ENCODE data around the gene EDN1.

The EDN1 gene

GRCh38 chr6:12269110-12269509 is 21.1 kb upstream of the EDN1 start:
- no peak for DNase-seq (ENCODE audit: low read depth in 2 of 2, low spot score in 1 of 2)

- no peak for DNase-seq (ENCODE audit: low read depth in 2 of 2, low spot score in 1 of 2)
These were observed 19.5 kb upstream of the EDN1 start for GRCh38 chr6:12270551-12271230.

DNA sequence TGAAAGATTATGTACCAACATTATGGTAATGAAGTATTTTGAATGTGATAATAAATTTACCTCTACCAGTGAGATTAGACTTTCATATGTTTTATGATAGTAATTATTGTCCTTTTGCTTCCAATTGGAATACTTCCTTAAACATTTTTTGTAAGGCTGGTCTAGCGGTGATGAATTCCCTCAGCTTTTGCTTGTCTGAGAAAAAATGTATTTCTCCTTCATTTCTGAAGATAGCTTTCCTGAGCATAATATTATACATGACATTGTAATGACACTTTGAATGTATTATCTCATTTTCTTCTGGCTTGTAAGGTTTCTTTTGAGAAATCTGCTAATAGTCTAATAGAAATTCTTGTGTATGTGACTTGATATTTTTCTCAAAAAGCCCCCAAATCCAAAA is 18.6 kb upstream of the EDN1 start:
- DNase-seq (ENCODE audit: low read depth in 2 of 2, low spot score in 1 of 2) = no peak

GRCh38 chr6:12271997-12272396 is 18.2 kb upstream of the EDN1 start:
- DNase-seq (ENCODE audit: low read depth in 2 of 2, low spot score in 1 of 2) = no peak

DNA sequence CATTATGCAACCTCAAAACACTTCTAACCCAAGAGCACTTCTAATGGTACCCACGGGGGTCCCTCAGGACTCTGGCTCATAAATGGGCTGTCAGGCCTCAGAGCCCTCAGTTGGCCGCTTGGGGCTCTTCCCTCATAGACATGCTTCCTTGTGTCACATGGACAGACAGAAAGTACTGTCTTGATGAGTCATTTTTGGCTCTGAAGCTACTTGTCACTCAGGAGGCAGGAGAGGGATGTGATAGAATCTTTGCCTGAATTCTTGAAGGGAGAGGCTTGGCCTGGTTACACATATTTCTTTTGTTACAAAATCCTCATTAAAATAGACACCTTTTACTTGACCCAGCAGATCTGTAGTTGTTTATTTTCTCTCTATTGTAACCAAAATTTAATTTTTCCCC is 15.1 kb upstream of the EDN1 start:
- DNase-seq (ENCODE audit: low read depth in 2 of 2, low spot score in 1 of 2) = no peak

GRCh38 chr6:12276930-12277315 is 13.2 kb upstream of the EDN1 start:
- DNase-seq (ENCODE audit: low read depth in 2 of 2, low spot score in 1 of 2) = no peak

DNA sequence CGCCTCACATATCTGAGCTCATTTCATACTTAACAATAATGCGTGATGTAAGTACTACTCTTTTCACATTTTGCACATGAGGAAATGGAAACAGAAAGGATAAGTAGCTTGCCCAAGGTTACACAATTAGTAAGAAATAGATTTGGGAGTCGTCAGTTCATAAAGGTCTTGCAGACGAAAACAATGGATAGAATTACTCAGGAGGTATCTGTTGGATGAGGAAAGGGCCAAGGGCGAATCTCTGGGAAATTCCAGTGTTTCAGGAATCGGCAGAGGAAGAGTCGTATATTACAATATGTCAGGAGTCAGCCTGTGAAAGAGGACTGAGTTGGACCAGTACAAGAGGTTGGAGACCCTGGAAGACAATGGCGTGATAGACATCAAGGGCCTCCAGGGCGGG is 12.8 kb upstream of the EDN1 start:
- DNase-seq (ENCODE audit: low read depth in 2 of 2, low spot score in 1 of 2) = no peak

- DNase-seq (ENCODE audit: low read depth in 2 of 2, low spot score in 1 of 2) = no peak
These were observed 11.2 kb upstream of the EDN1 start for GRCh38 chr6:12278915-12279314.

DNA sequence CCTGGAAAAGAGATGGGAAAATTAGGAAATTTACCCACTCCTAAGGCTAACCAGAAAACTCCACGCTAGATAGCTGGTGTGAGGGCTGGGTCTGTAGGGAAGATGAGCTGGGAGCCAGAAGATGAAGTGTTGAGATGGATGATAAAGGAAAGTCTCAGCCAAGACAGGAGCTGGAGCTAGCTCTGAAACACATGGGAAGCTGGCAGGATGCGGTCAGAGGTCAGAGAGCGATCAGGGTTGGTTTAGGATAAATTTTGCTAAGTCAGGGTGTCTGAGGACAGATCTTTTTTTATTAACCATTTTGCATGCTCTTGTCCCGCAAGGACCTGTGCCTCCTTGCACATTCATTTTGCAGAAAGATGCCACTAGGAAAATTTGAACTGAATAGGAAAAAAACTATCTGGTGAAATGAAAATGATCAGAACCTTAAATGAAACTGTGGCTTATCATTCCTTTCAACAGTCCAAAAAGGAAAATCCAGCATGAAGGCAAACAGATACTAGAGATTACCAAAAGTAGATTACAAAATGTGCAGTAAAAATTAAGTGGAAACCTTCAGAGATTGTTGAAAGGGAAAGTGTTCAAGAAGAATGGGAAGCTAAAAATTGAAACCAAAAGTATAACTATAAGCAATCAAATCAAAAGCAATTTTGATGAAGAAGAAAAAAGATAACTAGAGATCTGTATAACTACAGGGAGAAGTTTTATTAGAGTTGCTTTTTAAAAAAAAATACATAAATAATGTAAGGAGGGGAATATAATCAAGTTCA is 10.7 kb upstream of the EDN1 start:
- no peak for DNase-seq (ENCODE audit: low read depth in 2 of 2, low spot score in 1 of 2)

DNA sequence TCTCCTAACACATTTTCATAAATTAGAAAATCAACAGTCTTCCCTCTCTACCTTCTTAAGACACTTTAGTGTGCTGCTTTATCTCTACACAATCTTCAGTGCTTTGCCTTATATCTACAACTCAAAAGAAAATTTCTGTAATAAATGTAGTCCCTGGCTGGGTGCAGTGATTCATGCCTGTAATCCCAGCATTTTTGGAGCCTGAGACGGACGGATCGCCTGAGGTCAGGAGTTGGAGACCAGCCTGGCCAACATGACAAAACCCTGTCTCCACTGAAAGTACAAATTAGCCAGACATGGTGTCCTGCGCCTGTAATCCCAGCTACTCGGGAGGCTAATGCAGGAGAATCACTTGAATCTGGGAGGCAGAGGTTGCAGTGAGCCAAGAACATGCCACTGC is 9.7 kb upstream of the EDN1 start:
- no peak for DNase-seq (ENCODE audit: low read depth in 2 of 2, low spot score in 1 of 2)

DNA sequence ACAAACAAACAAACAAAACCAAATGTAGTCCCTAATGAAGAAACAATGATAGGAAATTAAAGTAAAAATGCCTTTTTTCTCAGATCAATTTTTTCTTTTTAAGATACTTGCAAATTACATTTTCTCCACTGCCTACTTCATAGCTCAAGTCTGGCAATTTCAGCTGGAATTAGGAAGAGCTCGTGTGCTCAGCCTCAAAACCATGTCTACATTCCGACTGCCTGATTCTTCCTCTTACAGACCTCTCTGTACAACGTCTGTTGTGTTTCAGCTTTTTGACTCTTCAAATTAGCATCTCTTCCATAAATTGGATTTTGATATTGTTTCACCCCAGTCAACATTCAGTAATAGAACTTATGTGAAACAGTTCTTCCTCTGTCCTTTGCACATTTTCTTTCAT is 9.3 kb upstream of the EDN1 start:
- no peak for DNase-seq (ENCODE audit: low read depth in 2 of 2, low spot score in 1 of 2)

DNA sequence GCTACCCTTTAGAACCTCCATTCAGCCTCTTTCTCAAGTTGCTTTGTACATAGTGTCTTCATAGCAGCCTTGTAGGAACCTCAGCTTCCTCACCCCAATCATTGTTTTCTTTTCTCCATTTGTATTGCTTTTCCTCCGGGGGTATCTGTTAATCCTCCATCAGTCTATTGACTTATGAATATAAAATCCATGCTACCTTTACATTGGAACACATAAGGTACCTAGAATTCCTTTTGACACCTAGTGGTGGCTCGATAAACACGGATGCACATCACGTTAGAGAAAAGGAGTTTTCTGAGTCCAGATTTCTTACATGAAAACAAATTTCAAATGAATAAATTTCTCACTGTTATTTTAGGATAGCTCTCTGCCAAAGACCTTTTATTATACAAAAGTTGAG is 6.3 kb upstream of the EDN1 start:
- DNase-seq (ENCODE audit: low read depth in 2 of 2, low spot score in 1 of 2) = no peak

- no peak for DNase-seq (ENCODE audit: low read depth in 2 of 2, low spot score in 1 of 2)
These were observed 3.6 kb upstream of the EDN1 start for GRCh38 chr6:12286373-12287110.

- DNase-seq (ENCODE audit: low read depth in 2 of 2, low spot score in 1 of 2) = no peak
These were observed 1.9 kb upstream of the EDN1 start for GRCh38 chr6:12288211-12288618.

DNA sequence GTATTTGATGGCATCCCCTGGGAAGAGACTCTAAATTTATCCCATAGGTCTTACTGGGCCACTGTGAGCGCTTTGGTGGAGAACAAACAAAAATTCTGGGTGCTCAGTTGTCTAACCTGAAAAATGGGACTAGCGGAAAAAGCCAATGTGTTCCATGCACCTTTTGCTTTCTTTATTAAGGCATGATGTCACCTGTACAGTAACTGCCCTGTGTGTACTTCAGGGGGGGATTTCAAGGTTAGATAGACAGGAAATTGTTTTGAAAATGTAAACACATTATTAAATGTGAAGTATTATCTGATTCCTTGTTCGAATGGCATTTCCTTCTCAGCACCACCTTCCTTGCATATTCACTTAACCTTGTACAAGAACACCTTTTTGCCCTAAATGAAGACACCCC is 1.2 kb upstream of the EDN1 start:
- DNase-seq (ENCODE audit: low read depth in 2 of 2, low spot score in 1 of 2) = no peak

DNA sequence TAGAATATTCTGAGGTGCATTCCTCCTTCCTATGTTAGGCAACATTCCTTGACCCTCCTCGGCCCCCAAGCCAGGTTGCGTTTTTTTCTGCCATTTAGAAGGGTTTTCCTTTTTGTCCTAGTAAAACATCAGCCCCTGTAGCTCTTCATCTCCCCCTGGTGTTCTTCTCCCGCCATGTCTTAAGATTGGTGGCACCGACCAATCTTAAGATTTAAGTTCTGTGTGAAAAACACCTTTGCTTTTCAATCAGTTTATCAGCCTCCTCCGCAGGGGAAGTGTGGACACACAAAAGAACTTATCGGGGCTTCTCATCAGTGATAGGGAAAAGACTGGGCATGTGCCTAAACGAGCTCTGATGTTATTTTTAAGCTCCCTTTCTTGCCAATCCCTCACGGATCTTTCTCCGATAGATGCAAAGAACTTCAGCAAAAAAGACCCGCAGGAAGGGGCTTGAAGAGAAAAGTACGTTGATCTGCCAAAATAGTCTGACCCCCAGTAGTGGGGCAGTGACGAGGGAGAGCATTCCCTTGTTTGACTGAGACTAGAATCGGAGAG is 719 bp upstream of the EDN1 start:
- no peak for DNase-seq (ENCODE audit: low read depth in 2 of 2, low spot score in 1 of 2)

DNA sequence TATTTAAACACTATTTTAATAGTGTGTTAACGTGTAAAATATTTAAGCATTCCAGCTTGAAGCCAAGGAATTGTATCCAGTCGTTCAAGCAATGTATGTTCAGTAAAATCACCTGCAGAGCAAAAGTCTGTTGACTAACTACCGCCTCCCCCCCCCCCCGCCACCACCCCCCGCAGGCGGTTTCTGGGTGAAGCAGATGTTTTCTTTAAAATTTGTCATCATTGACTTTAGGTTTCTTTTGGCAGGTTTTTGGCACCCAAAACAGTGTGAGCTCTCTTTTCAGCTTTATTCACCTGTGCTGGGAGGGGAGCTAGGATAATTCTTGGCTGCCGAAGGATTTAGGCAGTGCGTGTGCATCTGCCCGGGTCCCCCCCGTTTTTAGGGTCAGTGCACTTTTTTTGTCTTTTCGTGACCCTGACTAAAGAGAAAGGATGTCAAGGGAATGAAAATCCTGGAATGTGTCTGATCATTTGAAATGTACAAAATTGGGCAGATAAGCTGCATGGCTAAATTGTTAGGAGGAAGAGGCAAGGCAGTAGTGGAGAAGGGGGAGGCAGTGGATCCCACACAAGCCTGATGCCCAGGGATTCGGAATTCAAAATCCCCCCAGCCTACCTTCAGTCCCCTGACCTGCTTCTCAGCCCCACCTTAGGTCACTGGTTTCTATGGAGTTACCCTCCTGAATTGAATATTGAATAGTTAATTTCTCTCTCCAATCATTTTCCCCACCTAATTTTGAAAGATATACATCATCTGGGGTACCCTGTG is 1.1 kb downstream of the EDN1 start:
- DNase-seq (ENCODE audit: low read depth in 2 of 2, low spot score in 1 of 2) = no peak

DNA sequence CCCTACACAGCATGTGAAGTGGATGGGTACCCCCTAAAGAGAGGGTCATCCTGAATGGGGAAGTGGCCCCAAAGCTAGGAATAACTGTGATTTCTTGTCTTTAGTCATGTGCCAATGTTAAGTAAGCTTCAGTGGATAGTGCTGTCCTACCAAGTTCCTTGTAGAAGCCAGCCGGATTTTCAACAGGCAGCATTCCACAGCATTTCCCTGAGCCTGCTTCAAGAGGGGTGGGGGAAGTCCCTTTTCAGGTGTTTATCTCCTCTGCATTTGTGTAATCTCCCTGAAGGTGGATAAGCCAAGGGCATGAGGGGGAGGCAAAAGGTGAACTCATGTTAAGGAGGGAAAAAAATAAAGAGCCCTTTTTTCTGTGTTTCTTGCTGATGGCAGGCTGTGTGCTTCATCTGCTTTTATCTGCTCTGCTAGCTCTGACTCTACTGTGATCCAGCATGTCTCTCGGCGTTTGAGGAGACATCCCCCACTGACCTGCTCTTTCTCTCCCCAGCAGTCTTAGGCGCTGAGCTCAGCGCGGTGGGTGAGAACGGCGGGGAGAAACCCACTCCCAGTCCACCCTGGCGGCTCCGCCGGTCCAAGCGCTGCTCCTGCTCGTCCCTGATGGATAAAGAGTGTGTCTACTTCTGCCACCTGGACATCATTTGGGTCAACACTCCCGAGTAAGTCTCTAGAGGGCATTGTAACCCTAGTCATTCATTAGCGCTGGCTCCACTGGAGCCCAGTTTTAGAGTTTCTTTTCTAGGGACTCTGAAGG is 1.9 kb downstream of the EDN1 start:
- no peak for DNase-seq (ENCODE audit: low read depth in 2 of 2, low spot score in 1 of 2)

- DNase-seq (ENCODE audit: low read depth in 2 of 2, low spot score in 1 of 2) = no peak
These were observed 3.2 kb downstream of the EDN1 start for GRCh38 chr6:12293235-12293930.
